ENCODE measurements around the gene CAPS.

- TF ChIP-seq CTCF (IDR thresholded peaks at IDR 0.05): no peak
- TF ChIP-seq EZH2 (IDR thresholded peaks at IDR 0.05): no peak
- TF ChIP-seq EZH2phosphoT487 (IDR thresholded peaks at IDR 0.05): no peak
Observed at GRCh38 chr19:5870986-5871394, 43.1 kb upstream of the CAPS start.

Data from neural progenitor cell (in vitro differentiated cells).